HepG2 (cell line): ENCODE measurements around the gene PGGT1B. TPM values are rescaled to one million over a fixed set of nuclear protein-coding genes. Genes with fewer than 3 reads are reported as not detected.

Experiments
- BRD4 ChIP-seq: sonication (generic); formaldehyde crosslinking; IDR thresholded peaks from 2 replicates; pipeline ENCODE4 v1.4.0; 2020; ENCODE audit warnings: missing genetic modification reagents
- EED ChIP-seq: sonication (generic); formaldehyde crosslinking; IDR thresholded peaks from 2 replicates; pipeline ENCODE4 v1.5.0; 2020; ENCODE audit warnings: mild to moderate bottlenecking, missing genetic modification reagents
- ESRRA ChIP-seq: sonication (generic); formaldehyde crosslinking; IDR thresholded peaks from 2 replicates; pipeline ENCODE4 v1.5.1; 2020; ENCODE audit warnings: mild to moderate bottlenecking, low read depth, missing genetic modification reagents
- FLYWCH1 ChIP-seq: sonication (generic); formaldehyde crosslinking; IDR thresholded peaks from 2 replicates; pipeline ENCODE4 v1.8.1; 2023; ENCODE audit warnings: mild to moderate bottlenecking, missing genetic modification reagents
- FOSL2 ChIP-seq: sonication (generic); formaldehyde crosslinking; IDR thresholded peaks from 2 replicates; pipeline ENCODE4 v1.4.0; 2020; ENCODE audit warnings: missing genetic modification reagents
- HMG20A ChIP-seq: IDR thresholded peaks from 2 replicates; pipeline ENCODE4 v1.6.1; 2016; ENCODE audit warnings: borderline replicate concordance
- HNRNPH1 ChIP-seq: fragments of 200-400 bp; formaldehyde crosslinking; optimal IDR thresholded peaks from 2 replicates; pipeline ENCODE3; 2017; ENCODE audit warnings: mild to moderate bottlenecking, low read depth, low read length
- KDM3A ChIP-seq: IDR thresholded peaks from 2 replicates; pipeline ENCODE4 v1.6.1; 2018; ENCODE audit warnings: low read depth, missing compliant biosample characterization
- MTF2 ChIP-seq: sonication (generic); formaldehyde crosslinking; IDR thresholded peaks from 2 replicates; pipeline ENCODE4 v1.5.0; 2020; ENCODE audit warnings: missing genetic modification reagents, borderline replicate concordance
- NFIB ChIP-seq: sonication (generic); formaldehyde crosslinking; IDR thresholded peaks from 2 replicates; pipeline ENCODE4 v1.9.0; 2021; ENCODE audit warnings: missing genetic modification reagents, mild to moderate bottlenecking, borderline replicate concordance
- RCOR2 ChIP-seq: IDR thresholded peaks from 2 replicates; pipeline ENCODE4 v1.6.1; 2016; ENCODE audit warnings: missing biosample characterization, missing genetic modification reagents
- SMARCC2 ChIP-seq: fragments of 450-650 bp; IDR thresholded peaks from 2 replicates; pipeline ENCODE4 v1.6.1; 2017; ENCODE audit warnings: antibody characterized with exemption, mild to moderate bottlenecking
- SMC3 ChIP-seq: IDR thresholded peaks from 2 replicates; pipeline ENCODE4 v1.6.1; 2011; ENCODE audit warnings: low read length, improper control_type of control experiment
- SOX6 ChIP-seq, 2 experiments: fragments of 450-650 bp in 1 of 2; sonication (generic) in 1 of 2; formaldehyde crosslinking in 1 of 2; IDR thresholded peaks; 2 replicates each; pipeline versions ENCODE4 v1.4.0 to v1.6.1; 2017 to 2020; ENCODE audit warnings: antibody characterized with exemption in 1 of 2, mild to moderate bottlenecking in 1 of 2, missing genetic modification reagents in 1 of 2
- SRF ChIP-seq: IDR thresholded peaks from 2 replicates; pipeline ENCODE4 v1.6.1; 2011; ENCODE audit warnings: mild to moderate bottlenecking, low read depth, low read length, moderate library complexity
- TAF15 ChIP-seq: fragments of 200-400 bp; formaldehyde crosslinking; IDR thresholded peaks from one replicate; pipeline ENCODE4 v1.6.1; 2018; ENCODE audit warnings: mild to moderate bottlenecking, low read depth, low read length; ENCODE audit not compliant: poor library complexity, severe bottlenecking
- ZBTB21 ChIP-seq: sonication (generic); formaldehyde crosslinking; IDR thresholded peaks from 2 replicates; pipeline ENCODE4 v1.4.0; 2020; ENCODE audit warnings: missing genetic modification reagents
- ZFX ChIP-seq: sonication (generic); formaldehyde crosslinking; IDR thresholded peaks from 2 replicates; pipeline ENCODE4 v1.4.0; 2020; ENCODE audit warnings: mild to moderate bottlenecking, low read depth, missing genetic modification reagents, moderate library complexity
- ZNF562 ChIP-seq: sonication (generic); formaldehyde crosslinking; IDR thresholded peaks from 2 replicates; pipeline ENCODE4 v1.8.0; 2022; ENCODE audit warnings: missing genetic modification reagents, borderline replicate concordance
- ZNF567 ChIP-seq: sonication (generic); formaldehyde crosslinking; IDR thresholded peaks from 2 replicates; pipeline ENCODE4 v1.8.1; 2023; ENCODE audit warnings: mild to moderate bottlenecking, missing genetic modification reagents, borderline replicate concordance
- ZNF674 ChIP-seq: sonication (generic); formaldehyde crosslinking; IDR thresholded peaks from 2 replicates; pipeline ENCODE4 v1.5.0; 2020; ENCODE audit warnings: low read depth, mild to moderate bottlenecking, missing genetic modification reagents
- ZNF768 ChIP-seq: sonication (generic); formaldehyde crosslinking; IDR thresholded peaks from 2 replicates; pipeline ENCODE4 v1.4.0; 2020; ENCODE audit warnings: missing genetic modification reagents
- polyA plus RNA-seq, 8 experiments: library from polyadenylated mRNA; depleted of rRNA in 3 of 8; stranded (reverse) in 7 of 8; unstranded in 1 of 8; fragments of >200 nt; fragmentation: Illumina TruSeq in 4 of 8; extraction: Trizol in 4 of 8; gene quantifications; 2 replicates each; pipeline versions ENCODE4 v1.2.1 to v1.2.3, GENCODE V29; 2011 to 2016; ENCODE audit warnings: low read depth in 4 of 8, missing spikeins in 1 of 8, mixed read lengths in 1 of 8; ENCODE audit not compliant: insufficient read depth in 1 of 8
- total RNA-seq, 5 experiments: library from RNA; depleted of rRNA; stranded (reverse); fragments of >200 nt; fragmentation: Illumina TruSeq; extraction: Trizol; gene quantifications; 2 replicates each; pipeline ENCODE4 v1.2.3, GENCODE V29; 2016; ENCODE audit warnings: low read depth in 1 of 5
- TF ChIP-seq, protein P1 (sequence below): sonication (generic); formaldehyde crosslinking; IDR thresholded peaks from 2 replicates; pipeline ENCODE4 v1.5.0; 2020; ENCODE audit warnings: missing genetic modification reagents
- TF ChIP-seq, protein P2 (sequence below): sonication (generic); formaldehyde crosslinking; IDR thresholded peaks from 2 replicates; pipeline ENCODE4 v1.8.0; 2022; ENCODE audit warnings: missing genetic modification reagents, mild to moderate bottlenecking, inconsistent platforms, borderline replicate concordance
- TF ChIP-seq, protein P3 (sequence below): IDR thresholded peaks from 2 replicates; pipeline ENCODE4 v1.6.1; 2012; ENCODE audit warnings: inconsistent platforms
- TF ChIP-seq, protein P4 (sequence below): sonication (generic); formaldehyde crosslinking; IDR thresholded peaks from 2 replicates; pipeline ENCODE4 v1.4.0; 2020; ENCODE audit warnings: missing genetic modification reagents

PGGT1B gene
- total and polyA plus RNA-seq, 2 of the 13 experiments (the other 11 are each of a cell fraction or from before 2014, with no cell fraction given) = 2.4 to 42.7 TPM

DNA sequence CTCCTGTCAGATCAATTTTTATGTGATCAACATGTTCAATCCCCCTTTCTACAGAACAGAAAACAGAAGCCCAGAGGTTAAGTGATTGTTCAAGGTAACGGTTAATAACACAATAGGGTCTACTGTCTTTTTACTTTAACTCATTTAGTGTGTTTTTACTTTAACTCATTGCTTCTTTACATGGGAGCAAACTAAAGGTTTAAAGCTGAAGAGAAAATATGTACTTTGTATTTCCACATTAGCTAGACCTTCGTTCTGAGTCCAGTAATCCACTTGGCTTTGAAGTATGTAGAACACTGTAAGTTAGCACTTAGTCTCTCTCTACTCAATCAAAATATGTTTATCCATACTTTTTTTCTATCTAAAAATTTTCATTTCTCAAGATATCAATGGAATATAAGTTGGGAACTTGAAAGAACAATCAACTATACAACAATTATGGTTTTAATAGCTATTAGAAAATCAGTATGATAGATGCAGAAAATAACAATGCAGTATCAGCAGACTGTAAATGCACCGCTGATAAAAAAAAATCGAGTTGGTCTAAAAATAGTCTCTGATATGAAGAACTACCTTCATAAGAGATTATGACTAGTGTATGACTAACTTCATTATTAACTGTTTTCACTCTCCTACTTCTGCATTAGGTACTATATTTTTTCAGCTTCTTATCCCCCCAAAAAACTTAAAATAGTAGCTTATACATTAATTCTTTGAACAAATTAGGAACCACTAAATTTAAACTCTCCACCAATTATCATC is 20.6 kb downstream of the PGGT1B start (continued):
- TF ChIP-seq SMC3 (no peak), ZNF768 (CRISPR knock-in tag) (no peak), FLYWCH1 (CRISPR knock-in tag) (no peak), MTF2 (CRISPR knock-in tag) (no peak), FOSL2 (CRISPR knock-in tag) (no peak), SRF (no peak), ZNF674 (CRISPR knock-in tag) (no peak), KDM3A (no peak), SMARCC2 (peak; percentile 78; the same call in 1 of the 2 replicates), HMG20A (CRISPR knock-in tag) (peak; percentile 35; the same call in 1 of the 2 replicates), ZNF562 (no peak), ZNF567 (no peak), BRD4 (CRISPR knock-in tag) (no peak), SOX6 (IDR thresholded peaks at IDR 0.05) (no peak), SOX6 (CRISPR knock-in tag; IDR thresholded peaks at IDR 0.05) (peak; percentile 81), NFIB (CRISPR knock-in tag) (no peak), RCOR2 (CRISPR knock-in tag) (0 out of 2 replicates have a peak, but pooled peaks have one; percentile 54), TAF15 (no peak), ESRRA (CRISPR knock-in tag) (no peak), ZBTB21 (CRISPR knock-in tag) (no peak), HNRNPH1 (no peak), EED (CRISPR knock-in tag) (no peak), ZFX (CRISPR knock-in tag) (no peak)
- TF ChIP-seq, protein P1, sequence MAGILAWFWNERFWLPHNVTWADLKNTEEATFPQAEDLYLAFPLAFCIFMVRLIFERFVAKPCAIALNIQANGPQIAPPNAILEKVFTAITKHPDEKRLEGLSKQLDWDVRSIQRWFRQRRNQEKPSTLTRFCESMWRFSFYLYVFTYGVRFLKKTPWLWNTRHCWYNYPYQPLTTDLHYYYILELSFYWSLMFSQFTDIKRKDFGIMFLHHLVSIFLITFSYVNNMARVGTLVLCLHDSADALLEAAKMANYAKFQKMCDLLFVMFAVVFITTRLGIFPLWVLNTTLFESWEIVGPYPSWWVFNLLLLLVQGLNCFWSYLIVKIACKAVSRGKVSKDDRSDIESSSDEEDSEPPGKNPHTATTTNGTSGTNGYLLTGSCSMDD (CRISPR knock-in tag) = no peak
- TF ChIP-seq, protein P2, sequence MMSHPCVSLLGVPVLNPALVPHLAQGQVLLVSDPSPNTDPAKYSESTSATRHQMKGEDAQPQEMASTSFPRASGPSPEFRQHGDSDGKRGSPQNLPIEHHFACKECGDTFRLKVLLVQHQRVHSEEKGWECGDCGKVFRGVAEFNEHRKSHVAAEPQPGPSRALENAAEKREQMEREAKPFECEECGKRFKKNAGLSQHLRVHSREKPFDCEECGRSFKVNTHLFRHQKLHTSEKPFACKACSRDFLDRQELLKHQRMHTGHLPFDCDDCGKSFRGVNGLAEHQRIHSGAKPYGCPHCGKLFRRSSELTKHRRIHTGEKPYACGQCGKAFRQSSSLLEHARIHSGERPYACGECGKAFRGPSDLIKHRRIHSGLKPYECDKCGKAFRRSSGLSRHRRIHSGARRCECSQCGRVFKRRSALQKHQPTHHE (CRISPR knock-in tag) = no peak
- TF ChIP-seq, protein P3, sequence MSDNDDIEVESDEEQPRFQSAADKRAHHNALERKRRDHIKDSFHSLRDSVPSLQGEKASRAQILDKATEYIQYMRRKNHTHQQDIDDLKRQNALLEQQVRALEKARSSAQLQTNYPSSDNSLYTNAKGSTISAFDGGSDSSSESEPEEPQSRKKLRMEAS = no peak
- TF ChIP-seq, protein P4, sequence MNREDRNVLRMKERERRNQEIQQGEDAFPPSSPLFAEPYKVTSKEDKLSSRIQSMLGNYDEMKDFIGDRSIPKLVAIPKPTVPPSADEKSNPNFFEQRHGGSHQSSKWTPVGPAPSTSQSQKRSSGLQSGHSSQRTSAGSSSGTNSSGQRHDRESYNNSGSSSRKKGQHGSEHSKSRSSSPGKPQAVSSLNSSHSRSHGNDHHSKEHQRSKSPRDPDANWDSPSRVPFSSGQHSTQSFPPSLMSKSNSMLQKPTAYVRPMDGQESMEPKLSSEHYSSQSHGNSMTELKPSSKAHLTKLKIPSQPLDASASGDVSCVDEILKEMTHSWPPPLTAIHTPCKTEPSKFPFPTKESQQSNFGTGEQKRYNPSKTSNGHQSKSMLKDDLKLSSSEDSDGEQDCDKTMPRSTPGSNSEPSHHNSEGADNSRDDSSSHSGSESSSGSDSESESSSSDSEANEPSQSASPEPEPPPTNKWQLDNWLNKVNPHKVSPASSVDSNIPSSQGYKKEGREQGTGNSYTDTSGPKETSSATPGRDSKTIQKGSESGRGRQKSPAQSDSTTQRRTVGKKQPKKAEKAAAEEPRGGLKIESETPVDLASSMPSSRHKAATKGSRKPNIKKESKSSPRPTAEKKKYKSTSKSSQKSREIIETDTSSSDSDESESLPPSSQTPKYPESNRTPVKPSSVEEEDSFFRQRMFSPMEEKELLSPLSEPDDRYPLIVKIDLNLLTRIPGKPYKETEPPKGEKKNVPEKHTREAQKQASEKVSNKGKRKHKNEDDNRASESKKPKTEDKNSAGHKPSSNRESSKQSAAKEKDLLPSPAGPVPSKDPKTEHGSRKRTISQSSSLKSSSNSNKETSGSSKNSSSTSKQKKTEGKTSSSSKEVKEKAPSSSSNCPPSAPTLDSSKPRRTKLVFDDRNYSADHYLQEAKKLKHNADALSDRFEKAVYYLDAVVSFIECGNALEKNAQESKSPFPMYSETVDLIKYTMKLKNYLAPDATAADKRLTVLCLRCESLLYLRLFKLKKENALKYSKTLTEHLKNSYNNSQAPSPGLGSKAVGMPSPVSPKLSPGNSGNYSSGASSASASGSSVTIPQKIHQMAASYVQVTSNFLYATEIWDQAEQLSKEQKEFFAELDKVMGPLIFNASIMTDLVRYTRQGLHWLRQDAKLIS (CRISPR knock-in tag) = no peak
